ENCODE data around the gene ZNF37A. TPM values are rescaled to one million over a fixed set of nuclear protein-coding genes. Genes with fewer than 3 reads are reported as not detected.
"Not testable (repeated sequence)": the region's sequence is repeated elsewhere in the genome, so short reads cannot be mapped to it uniquely, and the experiment has no call there.

ZNF37A gene
- total RNA-seq: 17.0 TPM

DNA sequence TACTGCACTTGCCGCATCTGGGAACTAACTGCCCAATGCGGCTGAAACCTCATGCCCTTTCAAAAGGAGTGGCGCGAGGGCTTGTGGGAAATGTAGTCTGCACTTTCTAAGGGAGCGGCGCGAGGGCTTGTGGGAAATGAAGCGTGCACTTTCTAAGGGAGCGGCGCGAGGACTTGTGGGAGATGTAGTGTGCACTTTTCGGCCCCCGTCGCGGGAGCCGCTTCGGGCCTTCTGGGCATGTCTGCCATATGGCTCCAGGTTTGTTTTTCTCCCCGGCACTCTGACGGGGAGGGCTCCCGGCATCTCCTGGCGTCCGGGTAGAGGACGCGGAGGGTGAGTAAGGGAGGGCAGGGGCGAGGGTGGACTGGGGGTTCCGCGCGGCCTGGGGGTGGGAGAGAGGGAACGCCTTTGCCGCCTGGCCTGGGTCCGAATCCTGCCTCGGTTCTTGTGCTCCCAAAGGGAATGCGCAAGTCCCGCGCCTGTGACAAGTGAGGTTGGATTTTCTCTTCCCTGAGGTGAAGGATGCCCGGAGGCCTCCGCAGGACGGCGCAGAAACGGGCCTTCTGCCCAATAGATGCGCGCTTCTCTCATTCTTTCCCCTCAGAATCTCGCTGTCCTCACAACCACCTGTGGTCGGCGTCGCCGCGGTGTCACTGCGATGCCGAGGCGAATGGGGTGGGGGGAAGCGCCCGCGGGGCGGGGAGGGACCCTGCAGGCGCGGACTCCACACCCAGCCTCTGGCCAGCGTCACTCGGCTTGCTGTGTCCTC is at the start of gene ZNF37A:
TSS of gene ZNF37A (plus strand) at position 180 of the 769 bp plus-strand sequence. CDS start 2,281 bp downstream, outside the sequence.
- peak; percentile 96 for DNase-seq

DNA sequence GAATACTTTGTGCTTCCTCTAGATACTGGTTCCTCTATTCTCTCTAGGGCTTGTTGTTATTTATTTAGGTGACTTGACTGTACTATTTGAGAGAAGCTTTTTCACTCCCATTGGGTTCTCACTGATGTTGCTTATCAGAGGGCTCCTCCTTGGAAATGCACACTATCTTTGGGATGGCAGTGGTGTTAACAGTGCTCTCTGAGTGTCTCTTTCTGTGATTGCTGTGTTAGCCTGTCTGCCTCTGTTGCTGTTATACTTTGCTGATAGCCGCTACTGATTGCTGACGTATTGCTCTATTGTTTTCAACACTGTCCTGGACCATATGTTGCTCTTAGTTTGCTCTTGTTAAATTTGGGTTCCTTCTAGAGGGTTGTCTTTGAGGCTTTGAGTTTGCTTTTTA is 49.0 kb upstream of the ZNF37A start:
- DNase-seq: no peak

DNA sequence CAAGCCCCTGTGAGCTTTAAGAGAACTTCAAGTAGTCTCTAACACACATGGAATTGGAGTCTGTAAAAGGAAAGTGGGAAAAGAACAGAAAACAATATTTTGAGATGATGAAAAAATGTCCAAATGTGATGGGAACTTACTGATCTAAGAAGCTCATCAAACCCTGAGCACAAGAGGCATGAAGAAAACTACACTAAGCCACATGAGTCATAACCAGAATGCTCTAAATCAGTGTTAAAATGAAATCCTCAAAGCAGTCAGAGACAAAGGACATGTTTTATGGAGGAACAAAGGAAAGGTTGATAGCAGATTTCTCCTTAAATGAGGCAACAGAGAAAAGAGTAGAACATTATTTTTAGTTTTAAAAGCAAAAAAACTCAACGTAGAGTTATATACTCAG is 46.5 kb upstream of the ZNF37A start:
- no peak for DNase-seq

DNA sequence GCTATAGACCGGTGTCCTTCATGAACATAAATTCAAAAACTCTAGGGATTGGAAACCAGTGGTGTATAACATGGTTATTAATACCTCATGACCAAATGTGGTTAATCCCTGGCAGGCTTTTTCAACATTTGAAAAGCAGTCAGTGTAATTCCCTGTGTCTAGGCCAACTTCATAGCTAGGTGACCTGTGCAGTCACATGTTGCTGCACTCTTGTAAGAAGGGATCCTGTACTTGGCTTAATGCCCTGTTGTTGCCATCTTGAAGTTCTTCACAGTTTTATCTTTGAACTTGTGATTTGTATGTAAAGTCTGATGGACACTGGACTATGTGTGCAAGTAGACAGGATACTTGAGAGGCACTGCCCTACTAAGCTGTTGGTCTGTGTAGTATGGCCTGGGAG is 43.9 kb upstream of the ZNF37A start:
- DNase-seq: no peak

DNA sequence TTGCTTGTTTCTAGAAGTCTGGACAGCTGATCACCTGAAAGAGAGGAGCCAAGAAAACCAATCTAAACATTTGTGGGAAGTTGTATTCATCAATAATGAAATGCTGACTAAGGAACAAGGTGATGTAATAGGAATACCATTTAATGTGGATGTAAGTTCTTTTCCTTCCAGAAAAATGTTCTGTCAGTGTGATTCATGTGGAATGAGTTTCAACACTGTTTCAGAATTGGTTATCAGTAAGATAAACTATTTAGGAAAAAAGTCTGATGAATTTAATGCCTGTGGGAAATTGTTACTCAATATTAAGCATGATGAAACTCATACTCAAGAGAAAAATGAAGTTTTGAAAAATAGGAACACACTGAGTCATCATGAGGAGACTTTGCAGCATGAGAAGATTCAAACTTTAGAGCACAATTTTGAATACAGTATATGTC is 39.8 kb upstream of the ZNF37A start:
- no peak for DNase-seq

DNA sequence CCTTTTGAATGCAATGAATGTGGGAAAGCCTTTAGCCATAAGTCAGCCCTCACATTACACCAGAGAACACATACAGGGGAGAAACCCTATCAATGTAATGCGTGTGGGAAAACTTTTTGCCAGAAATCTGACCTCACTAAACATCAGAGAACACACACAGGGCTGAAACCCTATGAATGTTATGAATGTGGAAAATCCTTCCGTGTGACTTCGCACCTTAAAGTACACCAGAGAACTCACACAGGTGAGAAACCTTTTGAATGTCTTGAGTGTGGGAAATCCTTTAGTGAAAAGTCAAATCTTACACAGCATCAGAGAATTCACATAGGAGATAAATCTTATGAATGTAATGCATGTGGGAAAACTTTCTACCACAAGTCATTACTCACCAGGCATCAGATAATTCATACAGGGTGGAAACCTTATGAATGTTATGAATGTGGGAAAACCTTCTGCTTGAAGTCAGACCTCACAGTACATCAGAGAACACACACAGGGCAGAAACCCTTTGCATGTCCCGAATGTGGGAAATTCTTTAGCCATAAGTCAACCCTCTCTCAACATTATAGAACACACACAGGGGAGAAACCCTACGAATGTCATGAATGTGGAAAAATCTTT is 38.8 kb upstream of the ZNF37A start:
- DNase-seq: not testable (repeated sequence)

DNA sequence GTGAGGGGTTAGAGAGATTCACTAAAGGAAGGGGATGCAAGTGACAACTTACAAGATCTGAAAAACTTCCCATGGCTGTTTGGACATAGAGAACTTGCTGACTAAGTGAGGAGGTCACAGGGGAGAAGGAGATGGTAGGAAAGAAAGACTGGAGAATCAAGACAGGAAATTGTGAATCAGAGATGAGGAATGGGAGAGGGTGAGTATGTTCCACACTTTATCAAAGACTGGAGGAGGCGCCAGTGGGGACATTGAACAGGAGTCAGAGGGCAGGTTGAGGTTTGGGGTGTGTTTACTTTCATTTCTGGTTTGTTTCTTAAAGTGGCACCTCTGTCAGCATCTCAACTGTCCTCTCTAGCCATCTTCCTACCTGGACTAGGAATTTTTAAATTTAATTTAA is 24.5 kb upstream of the ZNF37A start:
- DNase-seq: not testable (repeated sequence)

DNA sequence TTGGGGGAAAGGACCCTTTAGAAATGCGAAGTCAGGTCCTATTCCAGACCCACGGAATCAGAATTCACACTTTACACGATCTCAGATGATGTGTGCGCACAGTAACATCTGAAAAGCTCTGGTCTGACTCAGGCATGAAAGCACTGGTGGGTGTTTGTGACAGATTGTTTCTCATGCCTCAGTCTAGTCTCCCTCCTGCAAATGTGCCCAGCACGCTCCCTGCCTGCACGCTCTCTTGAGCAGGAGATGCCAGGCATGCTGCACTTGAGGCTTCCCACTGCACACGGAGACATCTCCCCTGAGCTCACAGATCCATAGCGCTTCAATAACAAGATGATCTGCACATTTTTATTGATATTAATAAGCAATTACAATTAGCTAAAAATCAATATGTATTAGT is 23.6 kb upstream of the ZNF37A start:
- DNase-seq: no peak

DNA sequence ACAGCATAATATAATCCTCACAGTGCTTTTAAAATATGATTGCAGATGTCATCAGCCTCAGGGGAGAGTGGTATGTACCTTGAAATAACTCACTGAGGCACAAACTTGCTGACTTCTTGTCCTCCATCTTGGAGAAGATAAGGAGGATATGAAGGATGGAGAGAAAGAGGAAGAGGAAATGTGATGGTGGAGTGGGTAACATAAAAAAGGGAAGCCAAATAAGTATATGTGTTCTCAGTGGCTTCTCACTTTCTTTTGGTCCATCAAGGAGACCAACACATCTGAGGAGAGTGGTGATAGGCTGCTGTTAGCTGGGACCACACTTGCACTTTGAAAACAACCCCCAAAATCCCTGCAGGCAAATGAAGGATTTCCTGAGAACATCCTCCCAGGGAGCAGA is 21.6 kb upstream of the ZNF37A start:
- DNase-seq: no peak

DNA sequence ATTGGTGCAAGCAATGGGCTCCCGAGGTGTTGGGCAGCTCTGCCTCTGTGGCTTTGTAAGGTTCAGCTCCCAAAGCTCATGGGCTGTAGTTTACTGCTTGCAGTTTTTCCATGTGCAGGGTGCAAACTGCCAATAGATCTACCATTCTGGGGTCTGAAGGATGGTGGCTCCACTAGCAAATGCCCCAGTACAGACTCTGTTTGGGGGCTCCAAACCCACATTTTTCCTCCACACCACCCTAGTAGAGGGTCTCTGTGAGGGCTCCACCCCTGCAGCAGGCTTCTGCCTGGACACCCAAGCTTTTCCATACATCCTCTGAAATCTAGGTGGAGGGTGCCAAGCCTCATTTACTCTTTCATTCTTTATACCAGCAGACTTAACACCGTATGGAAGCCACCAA is 17.4 kb upstream of the ZNF37A start:
- no peak for DNase-seq

DNA sequence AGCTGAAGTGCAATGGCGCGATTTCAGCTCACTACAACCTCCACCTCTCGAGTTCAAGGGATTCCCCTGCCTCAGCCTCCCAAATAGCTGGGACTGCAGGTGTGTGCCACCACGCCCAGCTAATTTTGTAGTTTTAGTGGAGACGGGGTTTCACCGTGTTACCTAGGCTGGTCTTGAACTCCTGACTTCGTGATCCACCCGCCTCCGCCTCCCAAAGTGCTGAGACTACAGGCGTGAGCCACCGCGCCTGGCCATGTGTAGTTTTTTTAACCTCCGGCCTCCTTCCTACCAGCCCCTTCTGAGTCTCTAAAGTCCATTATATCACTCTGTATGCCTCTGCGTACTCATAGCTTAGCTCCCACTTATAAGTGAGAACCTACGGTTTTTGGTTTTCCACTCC is 819 bp upstream of the ZNF37A start:
- DNase-seq: not testable (repeated sequence)

DNA sequence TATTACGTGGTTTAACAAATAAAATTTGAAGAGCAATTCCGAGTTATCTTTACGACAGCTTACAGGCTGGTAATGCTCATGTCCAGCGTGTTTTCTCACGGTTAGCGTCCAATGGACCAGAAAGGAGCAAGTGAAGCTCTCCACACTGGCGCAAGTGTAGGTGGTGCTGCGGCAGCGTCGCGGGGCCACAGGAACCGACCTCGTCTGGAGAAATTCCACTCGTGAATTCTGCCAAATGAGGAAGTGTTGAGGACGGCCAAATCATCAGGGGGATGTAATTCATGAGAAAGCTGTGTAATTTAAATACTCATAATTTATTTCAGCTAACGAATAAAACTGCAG is 350 bp upstream of the ZNF37A start:
- no peak for DNase-seq

DNA sequence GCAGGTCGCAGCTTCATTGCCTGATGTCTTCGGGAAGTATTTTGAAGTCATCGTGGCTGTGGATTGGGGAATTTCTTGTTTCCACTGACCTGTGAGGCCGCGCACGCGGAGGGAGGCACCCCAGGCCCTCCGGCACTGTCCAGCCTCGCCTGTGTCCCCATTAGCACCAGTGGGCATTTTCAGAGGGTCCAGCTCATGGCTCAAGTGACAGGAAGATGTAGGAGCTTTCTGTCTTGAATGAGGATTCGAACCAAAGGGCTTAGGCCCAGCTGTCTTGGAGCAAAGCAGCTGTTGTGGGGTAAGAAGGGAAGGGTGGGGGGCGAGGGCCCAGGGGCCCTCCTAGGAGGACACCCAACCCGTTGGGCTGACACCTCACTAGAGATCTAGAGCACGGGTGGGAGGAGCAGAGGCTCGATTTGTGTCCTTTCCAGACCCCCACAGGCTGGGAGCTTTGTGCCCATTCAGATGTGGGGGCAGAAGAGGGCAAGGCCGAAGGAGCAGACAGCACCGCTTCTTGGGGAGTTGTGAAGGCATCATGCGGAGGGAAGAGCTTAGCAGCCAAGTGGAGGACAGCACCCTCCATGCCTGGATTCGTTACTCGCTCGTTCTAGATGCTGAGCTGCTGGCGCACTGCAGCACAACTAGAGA is 914 bp downstream of the ZNF37A start:
- peak; percentile 2 for DNase-seq

DNA sequence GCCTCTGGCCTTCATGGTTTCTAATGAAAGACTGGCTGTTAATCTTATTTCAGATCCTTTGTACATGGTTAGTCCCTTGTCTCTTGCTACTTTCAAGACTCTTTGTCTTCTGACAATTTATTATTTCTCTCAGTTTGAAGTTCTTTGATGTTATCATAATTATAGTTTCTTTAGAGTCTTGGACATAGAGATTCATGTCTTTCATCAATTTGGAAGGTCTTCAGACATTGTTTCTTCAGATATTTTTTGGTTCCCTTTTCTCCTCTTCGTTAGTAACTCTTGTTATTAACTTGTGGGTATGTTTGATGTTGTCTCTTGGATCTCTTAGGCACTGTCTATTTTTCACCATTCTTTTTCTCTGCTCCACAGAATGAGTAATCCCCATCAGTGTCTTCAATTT is 8.7 kb downstream of the ZNF37A start:
- no peak for DNase-seq

DNA sequence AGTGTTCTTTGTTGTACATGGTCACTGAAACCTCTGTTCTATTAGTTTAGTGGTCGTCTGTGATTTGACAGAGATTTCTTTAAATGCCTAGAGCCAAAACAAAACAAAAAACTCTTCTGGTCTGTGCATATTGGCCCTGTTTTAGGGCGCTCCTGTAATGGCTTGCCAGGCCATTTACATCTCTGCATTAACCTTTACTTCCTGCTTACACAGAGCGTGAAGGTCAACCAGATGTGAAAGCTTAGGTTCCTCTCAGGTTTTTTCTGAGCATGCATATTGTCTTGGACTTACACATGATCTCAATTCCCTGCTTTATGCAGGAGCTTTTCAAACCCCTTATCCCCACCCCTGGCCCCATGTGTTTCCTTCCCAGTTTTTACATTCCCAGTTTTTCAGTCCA is 9.6 kb downstream of the ZNF37A start:
- no peak for DNase-seq

DNA sequence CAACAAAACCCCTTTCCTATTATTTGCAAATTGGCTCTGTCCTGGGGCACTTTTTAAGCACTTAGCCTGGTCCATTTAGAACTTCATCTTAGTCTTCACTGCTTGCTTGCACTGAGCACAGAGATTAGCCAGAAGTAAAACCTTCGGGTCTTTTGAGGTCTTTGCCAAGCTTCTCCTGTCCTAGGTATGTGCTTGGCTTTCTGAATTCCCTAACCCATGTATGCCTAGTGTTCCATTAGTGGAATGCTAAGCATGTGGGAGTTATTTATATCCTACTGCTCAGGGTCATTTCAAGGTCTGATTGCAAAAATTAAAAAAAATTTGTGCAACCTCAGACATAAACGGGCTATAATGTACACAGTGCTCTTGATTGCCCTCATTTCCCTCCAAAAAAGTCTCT is 18.0 kb downstream of the ZNF37A start:
- DNase-seq: no peak

DNA sequence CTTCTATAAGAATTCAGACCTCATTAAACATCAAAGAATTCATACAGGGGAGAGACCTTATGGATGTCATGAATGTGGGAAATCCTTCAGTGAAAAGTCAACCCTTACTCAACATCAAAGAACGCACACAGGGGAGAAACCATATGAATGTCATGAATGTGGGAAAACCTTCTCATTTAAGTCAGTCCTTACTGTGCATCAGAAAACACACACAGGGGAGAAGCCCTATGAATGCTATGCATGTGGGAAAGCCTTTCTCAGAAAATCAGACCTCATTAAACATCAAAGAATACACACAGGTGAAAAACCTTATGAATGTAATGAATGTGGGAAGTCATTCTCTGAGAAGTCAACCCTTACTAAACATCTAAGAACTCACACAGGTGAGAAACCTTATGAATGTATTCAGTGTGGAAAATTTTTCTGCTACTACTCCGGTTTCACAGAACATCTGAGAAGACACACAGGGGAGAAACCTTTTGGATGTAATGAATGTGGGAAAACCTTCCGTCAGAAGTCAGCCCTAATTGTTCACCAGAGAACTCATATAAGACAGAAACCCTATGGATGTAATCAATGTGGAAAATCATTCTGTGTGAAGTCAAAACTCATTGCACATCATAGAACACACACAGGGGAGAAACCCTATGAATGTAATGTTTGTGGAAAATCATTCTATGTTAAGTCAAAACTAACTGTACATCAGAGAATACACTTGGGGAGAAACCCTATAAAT is 24.1 kb downstream of the ZNF37A start:
- no peak for DNase-seq

DNA sequence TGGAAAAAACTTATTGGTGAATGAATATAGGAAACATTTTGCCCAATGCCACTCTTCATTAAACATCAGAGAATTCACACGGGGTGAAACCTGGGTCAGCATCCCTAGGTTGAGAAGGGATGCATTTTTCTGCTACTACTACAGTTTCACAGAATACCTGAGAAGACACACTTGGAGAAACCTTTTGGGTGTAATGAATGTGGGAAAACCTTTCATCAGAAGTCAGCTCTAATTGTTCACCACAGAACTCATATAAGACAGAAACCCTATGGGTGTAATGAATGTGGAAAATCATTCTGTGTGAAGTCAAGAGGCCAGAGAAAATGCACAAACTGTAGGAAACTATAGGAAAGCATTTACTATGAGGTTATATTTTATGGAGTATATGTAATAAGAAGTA is 24.9 kb downstream of the ZNF37A start:
- no peak for DNase-seq

DNA sequence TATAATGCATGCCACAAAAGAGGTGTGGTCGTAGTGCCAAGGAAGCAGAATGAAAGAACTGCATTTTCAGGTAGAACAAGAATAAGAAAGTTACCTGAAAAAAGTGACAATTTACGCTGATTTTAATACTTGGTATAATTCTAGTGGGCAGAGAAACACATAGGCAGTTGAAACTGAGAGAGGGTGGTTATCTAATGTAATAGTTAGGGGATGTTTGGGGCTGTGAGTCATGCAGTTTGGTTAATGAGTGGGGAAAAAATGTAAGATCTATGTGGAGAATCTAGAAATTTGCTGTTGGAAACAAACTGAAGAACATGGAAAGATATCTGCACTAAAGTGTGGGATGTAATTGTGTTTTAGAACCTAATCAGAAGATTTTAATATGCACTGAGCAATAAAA is 33.7 kb downstream of the ZNF37A start:
- DNase-seq: no peak

DNA sequence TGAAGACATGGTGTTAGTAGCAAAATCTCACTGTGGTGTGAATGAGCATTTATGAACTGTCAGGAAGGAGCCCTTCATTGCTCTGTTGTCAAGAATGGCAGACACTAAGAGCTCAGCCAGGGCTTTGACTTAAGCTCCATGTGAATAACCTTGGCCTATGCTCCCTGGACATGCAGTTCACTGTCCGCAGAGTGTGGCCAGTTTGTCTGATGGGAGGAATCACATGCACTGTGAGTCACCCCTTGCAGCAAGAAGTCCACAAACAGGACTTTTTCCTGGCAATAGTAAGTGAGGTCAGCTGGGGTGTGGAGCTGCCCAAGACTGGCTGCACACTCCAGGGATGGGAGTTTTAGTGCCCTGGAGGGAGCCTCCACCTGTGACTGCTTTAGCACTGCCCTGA is 49.5 kb downstream of the ZNF37A start:
- DNase-seq: no peak

DNA sequence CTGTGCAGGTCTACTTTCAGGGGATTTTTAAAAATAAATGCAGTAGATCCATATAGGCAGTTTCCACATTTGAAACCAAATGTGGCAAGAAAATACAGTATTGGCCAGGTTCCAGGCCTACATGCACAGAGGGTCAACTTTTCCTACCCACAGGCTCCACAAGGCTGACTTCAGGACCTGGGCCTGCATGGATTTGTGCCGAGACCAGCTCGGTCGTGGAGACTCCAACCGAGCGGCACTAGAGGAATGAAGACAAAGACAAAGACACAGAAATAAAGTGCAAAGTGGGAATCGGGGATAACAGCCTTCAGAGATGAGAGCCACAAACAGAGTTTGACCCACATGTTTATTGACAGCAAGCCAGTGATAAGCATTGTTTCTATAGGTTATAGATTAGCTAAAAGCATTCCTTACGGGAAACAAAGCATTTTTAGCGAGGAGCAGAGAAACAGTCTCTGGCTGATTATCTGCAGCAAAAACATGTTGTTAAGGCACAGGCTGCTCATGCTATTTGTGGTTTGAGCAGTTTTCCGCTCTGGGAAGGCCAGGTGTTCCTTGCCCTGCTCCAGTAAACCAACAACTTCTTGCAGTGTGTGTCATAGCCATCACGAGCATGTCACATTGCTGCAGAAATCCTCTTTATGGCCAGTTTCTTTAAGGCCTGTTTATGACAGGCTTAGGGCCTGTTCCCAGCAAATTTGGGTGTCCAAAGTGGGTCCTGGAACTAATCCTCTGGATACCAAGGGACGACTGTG is 52.6 kb downstream of the ZNF37A start:
- no peak for DNase-seq

DNA sequence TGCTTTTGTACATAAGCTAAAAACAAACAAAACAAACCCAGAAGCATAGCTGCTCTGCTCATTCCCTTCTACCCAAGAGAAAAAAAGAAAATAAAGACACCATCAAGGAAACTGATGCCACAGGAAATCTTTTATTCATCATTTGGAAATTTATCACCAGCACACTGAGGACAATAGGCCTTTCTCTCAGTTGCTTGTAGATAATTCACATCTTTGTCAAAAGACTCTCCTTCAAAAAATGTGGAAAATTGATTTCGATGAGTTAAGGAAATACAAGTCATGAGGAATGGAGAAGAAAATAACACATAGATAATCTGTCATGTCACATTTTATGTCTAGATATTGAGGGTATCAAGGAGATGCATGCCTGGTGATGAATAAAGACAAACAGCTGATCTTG is 53.5 kb downstream of the ZNF37A start:
- DNase-seq: no peak

Measured in skin of body (tissue), 2 donors.